Measurements from ENCODE around the gene HTRA1.

HTRA1 gene

DNA sequence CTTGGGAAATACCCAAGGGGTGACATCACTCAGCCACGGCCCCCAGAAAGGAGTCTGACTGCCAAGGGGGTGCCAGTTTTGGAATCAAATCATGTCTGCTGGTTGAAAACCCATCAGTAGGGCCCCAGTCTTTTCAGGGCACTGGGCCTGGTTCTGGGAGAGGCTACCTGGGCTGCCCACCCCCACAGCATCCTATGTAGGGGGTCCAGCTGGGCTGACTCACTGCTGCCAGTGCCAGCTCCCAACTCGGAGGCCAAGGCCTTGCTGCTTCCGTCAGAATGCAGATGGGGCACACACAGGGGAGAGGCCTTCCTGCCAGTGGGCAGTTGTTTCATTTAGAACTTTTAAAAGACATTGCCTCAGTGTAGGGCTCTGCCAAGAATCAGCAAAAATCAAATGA lies 59.7 kb downstream of the HTRA1 start:
- no peak for DNase-seq

DNA sequence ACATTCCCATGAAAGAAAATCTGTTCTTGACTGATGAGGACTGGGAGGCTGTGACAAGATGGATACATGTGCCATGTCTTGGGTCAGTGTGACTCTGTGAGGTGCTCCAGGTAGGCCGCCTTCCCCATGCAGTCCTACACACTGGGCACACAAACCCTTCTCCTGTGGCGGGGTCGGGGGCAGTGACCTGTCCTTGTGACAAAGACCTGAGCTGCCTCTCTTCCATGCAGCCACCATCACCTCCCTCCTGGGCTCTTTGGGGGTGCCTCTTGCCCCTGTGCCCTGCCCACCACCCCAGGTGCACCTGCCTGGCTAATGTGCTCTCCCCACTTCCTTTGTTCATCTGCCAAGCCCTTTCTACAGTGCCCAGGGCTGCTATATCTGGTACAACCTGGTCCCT lies 63.5 kb downstream of the HTRA1 start:
- DNase-seq: no peak

DNA sequence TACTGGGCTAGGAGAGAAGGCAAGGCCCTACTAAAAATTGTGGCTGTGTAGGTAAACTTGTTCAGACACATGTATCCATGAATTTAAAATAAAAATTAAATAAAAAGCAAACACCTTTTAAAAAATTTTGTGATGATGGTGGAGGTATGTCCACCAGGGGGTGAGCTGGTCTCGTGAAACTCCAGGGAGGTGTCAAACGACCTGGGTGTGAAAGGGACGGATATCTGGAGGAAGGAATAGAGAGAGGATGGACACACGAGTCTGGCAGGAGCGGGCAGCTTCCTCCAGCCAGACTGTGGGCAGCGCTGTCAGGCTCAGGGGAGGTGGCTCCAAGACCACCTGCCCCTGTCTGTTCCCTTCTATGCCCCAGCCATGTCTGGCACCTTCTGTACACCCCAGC lies 64.4 kb downstream of the HTRA1 start:
- no peak for DNase-seq

DNA sequence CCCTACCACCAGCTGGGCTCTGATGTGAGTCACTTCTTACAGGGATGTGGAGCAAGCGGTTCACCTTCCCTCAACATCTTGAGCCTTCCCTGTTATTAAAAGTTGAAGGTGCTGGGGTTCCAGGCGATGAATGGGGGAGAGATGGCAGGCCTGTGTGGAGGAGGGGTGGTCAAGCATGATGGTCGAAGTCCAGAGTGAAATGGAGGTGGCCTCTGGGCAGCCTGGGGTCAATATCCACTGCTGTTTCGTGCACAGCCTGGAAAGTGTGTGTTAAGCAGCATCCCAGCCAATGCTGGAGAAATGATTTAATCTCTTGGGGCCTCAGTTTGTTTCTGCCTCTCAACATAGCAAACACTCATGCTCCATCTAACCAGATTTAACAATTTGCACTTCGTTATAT lies 65.5 kb downstream of the HTRA1 start:
- DNase-seq: no peak

GRCh38 chr10:122530177-122530576 lies 68.8 kb downstream of the HTRA1 start:
- no peak for DNase-seq

- no peak for DNase-seq
Measured at GRCh38 chr10:122531261-122531660, 69.9 kb downstream of the HTRA1 start.

DNA sequence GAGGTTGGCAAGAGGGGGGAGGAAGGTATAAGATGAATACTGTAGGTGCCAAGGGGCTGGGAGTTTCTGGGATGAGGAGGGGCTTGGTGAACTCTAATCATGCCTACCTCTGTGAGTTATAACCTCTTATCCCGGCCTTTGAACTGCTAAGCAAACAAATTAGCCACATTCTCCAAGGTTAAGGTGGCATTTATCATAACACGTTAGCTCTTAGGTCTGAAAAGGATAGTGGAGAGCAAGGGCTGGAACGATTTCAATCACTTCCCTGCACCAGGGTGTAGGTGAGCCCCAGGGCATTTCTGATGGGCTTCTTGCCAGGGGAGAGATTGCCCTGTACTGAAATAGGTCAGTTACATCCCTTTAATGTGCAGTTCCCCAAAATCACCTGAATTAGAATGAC lies 70.6 kb downstream of the HTRA1 start:
- DNase-seq: no peak

GRCh38 chr10:122532601-122533296 lies 71.4 kb downstream of the HTRA1 start:
- DNase-seq: no peak

- no peak for DNase-seq
Measured at GRCh38 chr10:122537545-122537944, 76.2 kb downstream of the HTRA1 start.

DNA sequence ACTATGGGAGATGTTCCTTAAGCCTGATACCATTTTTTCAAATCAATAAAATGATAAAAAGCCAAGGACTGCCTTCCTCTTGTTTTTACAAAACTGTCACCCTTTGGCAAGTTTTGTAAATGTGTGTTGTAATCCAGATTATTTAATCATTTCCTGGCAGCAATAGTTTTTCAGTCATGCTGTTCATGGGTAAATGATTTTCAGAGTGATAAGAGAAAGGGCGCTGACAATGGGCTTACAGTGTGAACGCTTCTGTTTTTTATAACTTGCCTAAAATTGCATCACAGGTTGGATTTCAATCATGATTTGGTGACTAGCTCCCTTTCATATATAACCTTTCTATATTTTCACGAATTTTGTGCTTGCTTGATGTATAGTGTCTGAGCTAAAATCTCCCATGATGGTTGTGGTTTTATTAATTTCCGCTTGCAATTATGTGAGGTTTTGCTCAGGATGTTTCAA lies 80.2 kb downstream of the HTRA1 start:
- no peak for DNase-seq

DNA sequence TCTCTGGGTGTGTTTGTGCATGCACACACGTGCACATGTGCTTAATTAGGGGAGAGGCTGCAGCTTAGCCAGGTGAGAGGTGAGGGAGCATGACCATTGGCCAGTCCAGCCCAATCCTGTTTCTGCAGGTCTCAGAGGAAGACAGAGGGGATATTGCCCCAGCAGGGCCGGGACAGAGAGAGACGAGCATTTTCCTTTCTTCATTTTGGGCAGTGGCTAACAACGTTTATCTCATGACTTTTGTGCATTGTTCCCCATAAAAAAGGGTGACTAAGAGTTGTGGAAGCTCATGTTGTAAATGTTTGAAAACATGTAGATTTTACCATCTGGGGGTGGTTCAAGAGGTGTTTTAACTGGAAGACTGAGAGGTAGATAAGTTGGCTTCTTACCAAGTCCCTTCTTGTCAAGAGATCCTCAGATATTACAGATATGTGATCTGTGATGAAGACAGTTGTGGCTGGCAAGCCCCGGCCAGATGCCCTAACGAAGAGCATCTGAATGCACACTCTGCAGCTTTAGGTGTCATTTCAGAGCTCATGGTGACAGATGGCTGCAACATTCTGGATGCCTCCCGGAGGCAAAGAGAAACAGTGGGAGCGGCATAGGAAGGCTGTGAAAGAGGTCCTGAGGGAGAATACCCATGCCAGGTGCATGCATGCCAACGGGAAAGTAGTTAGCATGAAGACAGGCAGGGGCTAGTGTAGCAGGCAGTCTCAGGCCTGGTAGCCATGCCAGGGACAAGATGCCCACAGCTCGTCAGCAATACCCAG lies 82.5 kb downstream of the HTRA1 start:
- DNase-seq: no peak

DNA sequence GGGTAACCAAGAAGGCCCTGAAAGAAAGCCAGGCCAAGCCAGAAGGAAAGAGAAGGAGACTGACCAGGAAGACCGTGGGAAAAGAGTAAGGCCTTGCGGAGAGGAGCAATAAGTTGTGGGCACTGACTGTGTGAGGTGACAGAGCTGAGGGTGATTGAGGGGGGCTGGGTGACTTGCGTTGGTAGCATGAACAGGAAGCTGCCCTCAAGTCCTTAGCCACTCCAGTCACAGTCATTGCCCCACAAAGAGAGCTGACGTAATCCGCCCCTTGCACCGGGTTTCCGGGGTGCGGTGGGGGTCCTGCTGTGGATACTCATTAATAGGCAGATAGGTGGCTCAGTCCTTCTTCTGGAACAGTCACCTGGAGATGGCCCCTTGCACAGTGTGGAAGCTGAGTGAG lies 83.1 kb downstream of the HTRA1 start:
- no peak for DNase-seq

DNA sequence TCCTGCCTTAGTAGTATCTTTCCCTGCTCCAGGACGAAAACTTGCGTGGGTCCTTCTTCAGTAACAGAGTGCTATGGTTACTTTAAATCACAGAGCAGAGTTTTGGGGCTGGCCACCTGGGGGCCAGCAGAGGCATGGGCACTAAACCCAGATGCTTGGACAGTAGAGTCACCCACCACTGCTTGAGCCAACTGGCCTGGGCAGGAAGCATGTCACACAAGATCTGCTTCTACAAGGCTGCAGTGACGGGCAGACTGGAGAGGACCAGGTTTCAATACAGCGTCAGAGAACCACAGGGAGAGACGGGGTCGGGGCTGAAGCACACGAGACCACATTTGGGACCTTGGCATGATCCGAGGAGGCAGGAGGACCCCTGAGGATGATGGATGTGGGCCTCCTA lies 84.9 kb downstream of the HTRA1 start:
- no peak for DNase-seq

DNA sequence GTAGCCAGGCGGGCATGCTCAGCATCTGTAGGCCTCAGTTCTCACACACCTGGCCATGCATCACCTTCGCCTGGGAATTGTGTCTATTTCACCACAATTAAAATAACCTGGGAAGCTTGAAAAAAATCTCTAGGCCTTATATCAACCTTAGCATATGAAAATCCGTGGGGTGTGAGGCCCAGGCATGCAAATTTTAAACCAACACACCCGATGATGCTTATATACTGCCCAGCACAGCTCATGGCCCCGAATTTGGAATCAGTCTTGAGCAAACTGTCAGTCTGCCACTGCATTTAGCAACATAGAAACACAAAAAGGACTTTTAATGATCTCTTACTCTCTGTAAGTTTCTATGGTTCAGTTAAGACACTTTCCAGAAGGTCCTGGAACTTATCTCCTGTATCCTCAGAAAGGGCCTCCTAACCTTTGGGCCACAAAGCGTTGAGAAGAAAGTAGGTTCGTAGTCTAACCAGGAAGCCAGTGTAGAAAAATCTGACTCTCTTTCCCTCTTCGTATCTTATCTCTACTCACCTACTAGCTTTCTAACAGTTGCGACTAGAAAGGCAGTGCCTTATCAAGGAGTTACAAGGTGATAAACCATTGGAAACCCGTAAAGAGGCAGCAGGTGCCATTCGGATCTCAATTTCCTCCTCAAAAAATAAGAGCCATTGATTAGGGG lies 87.2 kb downstream of the HTRA1 start:
- no peak for DNase-seq

GRCh38 chr10:122549636-122550035 lies 88.3 kb downstream of the HTRA1 start:
- no peak for DNase-seq

- DNase-seq: no peak
Measured at GRCh38 chr10:122550427-122550826, 89.1 kb downstream of the HTRA1 start.

DNA sequence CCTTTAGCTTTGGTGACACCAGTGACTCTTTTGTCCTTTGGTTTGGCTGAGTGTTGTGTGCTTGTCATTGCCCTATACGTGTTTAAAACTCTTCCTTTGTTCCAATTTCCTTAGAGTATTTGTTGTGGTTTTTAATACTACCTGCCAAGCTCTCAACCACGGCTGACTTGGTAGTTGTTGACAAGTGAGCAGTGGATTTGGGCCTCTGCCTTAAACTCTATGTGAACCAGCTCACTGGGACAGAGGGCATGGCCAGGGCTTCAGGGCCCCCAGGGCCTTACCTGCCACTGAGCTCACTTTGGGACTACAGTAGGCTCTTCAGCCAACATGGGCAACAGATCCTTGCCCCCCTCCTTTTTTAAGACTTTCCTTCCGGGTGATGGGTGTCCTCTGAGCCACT lies 89.6 kb downstream of the HTRA1 start:
- DNase-seq: no peak

GRCh38 chr10:122551450-122551849 lies 90.1 kb downstream of the HTRA1 start:
- DNase-seq: no peak

DNA sequence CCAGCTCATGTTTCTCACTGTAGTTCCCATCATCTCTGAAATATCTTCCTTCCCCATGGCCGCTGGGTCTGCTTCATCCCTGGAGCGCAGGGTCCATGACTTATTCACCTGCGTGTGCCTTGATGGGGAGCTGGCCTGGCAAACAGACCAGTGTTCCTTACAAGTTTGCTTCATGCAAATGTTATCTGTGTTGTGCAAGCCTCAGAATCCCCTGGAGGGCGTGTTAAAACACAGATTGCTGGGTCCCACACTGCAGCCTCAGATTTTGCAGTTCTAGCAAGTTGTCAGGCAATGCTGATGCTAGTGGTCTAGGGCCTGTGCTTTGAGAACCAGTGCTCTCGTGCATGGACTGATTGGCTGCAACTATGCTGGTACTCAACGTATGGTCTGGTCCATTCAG lies 92.0 kb downstream of the HTRA1 start:
- no peak for DNase-seq

GRCh38 chr10:122554131-122555036 lies 93.0 kb downstream of the HTRA1 start:
- DNase-seq: no peak

GRCh38 chr10:122555442-122555841 lies 94.1 kb downstream of the HTRA1 start:
- no peak for DNase-seq

GRCh38 chr10:122557516-122557915 lies 96.2 kb downstream of the HTRA1 start:
- no peak for DNase-seq

DNA sequence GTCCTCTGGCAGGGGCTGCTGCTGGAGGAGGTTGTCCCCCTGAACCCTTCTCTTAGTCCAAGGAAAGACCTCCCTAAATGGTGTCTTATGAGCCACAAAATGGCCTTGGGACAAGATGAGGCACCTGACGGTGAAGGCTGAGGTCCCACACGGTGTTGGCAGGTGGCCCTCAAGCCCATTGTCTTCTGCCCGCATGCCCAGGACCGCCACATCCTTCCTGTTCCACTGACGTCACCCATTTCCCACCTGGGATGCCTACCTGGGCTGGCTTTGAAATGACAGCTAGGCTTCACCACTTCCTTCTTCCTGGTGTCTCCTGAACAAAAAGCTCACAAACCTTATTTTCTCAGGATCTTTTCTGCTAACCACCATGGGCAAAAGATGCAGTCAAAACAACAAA lies 97.1 kb downstream of the HTRA1 start:
- no peak for DNase-seq

All from AML-193 (cell line).